ENCODE results near the gene PLEKHO2.

GRCh38 chr15:64847016-64847415 is 5.3 kb downstream of the PLEKHO2 start:
- TF ChIP-seq, protein P1, sequence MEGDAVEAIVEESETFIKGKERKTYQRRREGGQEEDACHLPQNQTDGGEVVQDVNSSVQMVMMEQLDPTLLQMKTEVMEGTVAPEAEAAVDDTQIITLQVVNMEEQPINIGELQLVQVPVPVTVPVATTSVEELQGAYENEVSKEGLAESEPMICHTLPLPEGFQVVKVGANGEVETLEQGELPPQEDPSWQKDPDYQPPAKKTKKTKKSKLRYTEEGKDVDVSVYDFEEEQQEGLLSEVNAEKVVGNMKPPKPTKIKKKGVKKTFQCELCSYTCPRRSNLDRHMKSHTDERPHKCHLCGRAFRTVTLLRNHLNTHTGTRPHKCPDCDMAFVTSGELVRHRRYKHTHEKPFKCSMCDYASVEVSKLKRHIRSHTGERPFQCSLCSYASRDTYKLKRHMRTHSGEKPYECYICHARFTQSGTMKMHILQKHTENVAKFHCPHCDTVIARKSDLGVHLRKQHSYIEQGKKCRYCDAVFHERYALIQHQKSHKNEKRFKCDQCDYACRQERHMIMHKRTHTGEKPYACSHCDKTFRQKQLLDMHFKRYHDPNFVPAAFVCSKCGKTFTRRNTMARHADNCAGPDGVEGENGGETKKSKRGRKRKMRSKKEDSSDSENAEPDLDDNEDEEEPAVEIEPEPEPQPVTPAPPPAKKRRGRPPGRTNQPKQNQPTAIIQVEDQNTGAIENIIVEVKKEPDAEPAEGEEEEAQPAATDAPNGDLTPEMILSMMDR (IDR thresholded peaks at IDR 0.05 in 8 of 11, conservative IDR thresholded peaks at IDR 0.05 in 3 of 11) = no peak
- peak in 1 of 3 donors; percentile 9 for TF ChIP-seq POLR2AphosphoS5 (IDR thresholded peaks at IDR 0.05)
